AG09309 (cell line): Measurements from ENCODE around the gene ADGRF1.

Source experiments
- DNase-seq: peaks from one replicate; pipeline ENCODE4 v3.0.0-alpha.2; 2010; ENCODE audit warnings: low read depth
- H3K4me3 ChIP-seq: 2 replicates; pipeline ENCODE4 v1.5.1; 2011; ENCODE audit warnings: mild to moderate bottlenecking, low read depth, low read length, moderate library complexity; ENCODE audit not compliant: control insufficient read depth
- TF ChIP-seq, protein P1 (sequence below): IDR thresholded peaks from 2 replicates; pipeline ENCODE4 v1.5.1; 2011; ENCODE audit warnings: mild to moderate bottlenecking, low read depth, low read length, inconsistent platforms; ENCODE audit not compliant: insufficient read depth, control insufficient read depth; ENCODE audit errors: missing control alignments

ADGRF1 gene

DNA sequence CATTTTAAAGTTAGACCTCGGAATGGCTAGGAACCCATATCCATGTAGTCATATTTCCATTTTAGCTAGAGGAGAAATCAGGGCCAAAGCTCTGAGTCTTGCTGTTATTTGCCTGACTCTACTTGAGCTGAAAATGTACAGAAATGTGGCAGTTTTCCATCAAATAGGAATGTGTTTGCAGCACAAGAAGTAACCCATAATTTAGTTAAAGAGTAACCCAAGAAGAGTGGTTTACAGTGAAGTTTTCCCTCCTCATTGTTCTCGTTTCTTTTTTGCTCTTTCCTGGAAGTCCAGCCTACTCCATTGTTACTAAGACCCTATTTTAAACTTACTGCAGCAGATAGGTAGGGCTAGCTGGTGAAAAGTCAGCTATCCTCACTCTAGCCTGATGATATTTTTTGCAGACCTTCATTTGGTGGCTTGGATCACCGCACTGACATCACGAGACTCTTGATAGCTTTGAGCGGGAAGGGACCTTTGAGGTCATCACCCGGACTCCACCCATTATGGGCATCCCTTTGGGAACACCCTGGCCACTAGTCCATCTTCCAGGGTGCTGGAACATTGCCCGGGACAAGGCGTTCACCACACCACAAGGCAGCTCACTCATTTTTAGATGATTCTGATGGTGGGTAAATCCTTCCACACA, 92.4 kb downstream of the ADGRF1 start:
- no peak for DNase-seq
- H3K4me3 ChIP-seq: no peak overlapping the region
- TF ChIP-seq, protein P1, sequence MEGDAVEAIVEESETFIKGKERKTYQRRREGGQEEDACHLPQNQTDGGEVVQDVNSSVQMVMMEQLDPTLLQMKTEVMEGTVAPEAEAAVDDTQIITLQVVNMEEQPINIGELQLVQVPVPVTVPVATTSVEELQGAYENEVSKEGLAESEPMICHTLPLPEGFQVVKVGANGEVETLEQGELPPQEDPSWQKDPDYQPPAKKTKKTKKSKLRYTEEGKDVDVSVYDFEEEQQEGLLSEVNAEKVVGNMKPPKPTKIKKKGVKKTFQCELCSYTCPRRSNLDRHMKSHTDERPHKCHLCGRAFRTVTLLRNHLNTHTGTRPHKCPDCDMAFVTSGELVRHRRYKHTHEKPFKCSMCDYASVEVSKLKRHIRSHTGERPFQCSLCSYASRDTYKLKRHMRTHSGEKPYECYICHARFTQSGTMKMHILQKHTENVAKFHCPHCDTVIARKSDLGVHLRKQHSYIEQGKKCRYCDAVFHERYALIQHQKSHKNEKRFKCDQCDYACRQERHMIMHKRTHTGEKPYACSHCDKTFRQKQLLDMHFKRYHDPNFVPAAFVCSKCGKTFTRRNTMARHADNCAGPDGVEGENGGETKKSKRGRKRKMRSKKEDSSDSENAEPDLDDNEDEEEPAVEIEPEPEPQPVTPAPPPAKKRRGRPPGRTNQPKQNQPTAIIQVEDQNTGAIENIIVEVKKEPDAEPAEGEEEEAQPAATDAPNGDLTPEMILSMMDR: no peak

DNA sequence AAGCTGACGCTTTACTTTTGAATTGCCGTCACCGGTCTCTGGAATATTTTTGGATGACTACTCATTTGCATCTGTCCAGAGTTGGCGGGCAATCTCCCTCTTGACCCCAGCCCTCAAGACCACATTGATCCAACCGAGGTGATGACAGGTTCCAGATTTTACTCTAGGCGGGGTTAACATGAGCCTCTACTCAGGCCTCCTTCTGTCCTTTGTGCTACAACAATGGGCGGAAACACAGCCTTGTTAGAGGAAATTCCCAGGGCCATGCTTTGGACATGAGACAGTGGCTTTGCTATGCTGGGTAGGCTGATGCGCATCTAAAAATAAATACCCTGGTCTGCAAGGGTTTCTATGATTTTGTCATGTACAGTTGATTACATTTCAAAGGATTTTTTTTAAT, 93.4 kb downstream of the ADGRF1 start:
- no peak for DNase-seq
- TF ChIP-seq, protein P1: no peak
- no peak overlapping the region for H3K4me3 ChIP-seq
